ENCODE data around the gene NTN1.
"Not testable (repeated sequence)": the region's sequence is repeated elsewhere in the genome, so short reads cannot be mapped to it uniquely, and the experiment has no call there.

The NTN1 gene

GRCh38 chr17:9257630-9257965 lies 236.3 kb downstream of the NTN1 start:
- not testable (repeated sequence) for FAIRE-seq

- no peak for FAIRE-seq
Observed at GRCh38 chr17:9258115-9259015, 237.1 kb downstream of the NTN1 start.

- FAIRE-seq = no peak
Observed at GRCh38 chr17:9259419-9259818, 238.1 kb downstream of the NTN1 start.

- no peak for FAIRE-seq
Observed at GRCh38 chr17:9261081-9262012, 240.0 kb downstream of the NTN1 start.

GRCh38 chr17:9266031-9266680 lies 244.8 kb downstream of the NTN1 start:
- no peak for FAIRE-seq

- no peak for FAIRE-seq
Observed at GRCh38 chr17:9266697-9267117, 245.4 kb downstream of the NTN1 start.

- FAIRE-seq = no peak
Observed at GRCh38 chr17:9268546-9268945, 247.2 kb downstream of the NTN1 start.

- no peak for FAIRE-seq
Observed at GRCh38 chr17:9269350-9270035, 248.2 kb downstream of the NTN1 start.

- no peak for FAIRE-seq
Observed at GRCh38 chr17:9270921-9271320, 249.6 kb downstream of the NTN1 start.

GRCh38 chr17:9271989-9272388 lies 250.7 kb downstream of the NTN1 start:
- FAIRE-seq = no peak

- FAIRE-seq = no peak
Observed at GRCh38 chr17:9272501-9273200, 251.3 kb downstream of the NTN1 start.

- FAIRE-seq = no peak
Observed at GRCh38 chr17:9273428-9274391, 252.4 kb downstream of the NTN1 start.

GRCh38 chr17:9274973-9275372 lies 253.7 kb downstream of the NTN1 start:
- no peak for FAIRE-seq

GRCh38 chr17:9279893-9280292 lies 258.6 kb downstream of the NTN1 start:
- no peak for FAIRE-seq

GRCh38 chr17:9283909-9284308 lies 262.6 kb downstream of the NTN1 start:
- FAIRE-seq = no peak

- FAIRE-seq = no peak
Observed at GRCh38 chr17:9284884-9285283, 263.6 kb downstream of the NTN1 start.

GRCh38 chr17:9285602-9286427 lies 264.5 kb downstream of the NTN1 start:
- no peak for FAIRE-seq

- FAIRE-seq = no peak
Observed at GRCh38 chr17:9286434-9286833, 265.1 kb downstream of the NTN1 start.

- FAIRE-seq = no peak
Observed at GRCh38 chr17:9287306-9287705, 266.0 kb downstream of the NTN1 start.

GRCh38 chr17:9290226-9290613 lies 268.9 kb downstream of the NTN1 start:
- no peak for FAIRE-seq
